HG03520 (cell line): ENCODE results near the gene TMEM131.
A peak's percentile ranks its signal among the peaks of the same experiment; 100 is the strongest.
"Not testable (repeated sequence)": the region's sequence is repeated elsewhere in the genome, so short reads cannot be mapped to it uniquely, and the experiment has no call there.

ENCODE experiments used
- ATAC-seq: cut with Tn5 transposase; IDR thresholded peaks from one replicate; pipeline ENCODE4 v1.9.1; 2021; ENCODE audit warnings: mild to moderate bottlenecking, moderate library complexity; ENCODE audit not compliant: unreplicated experiment

The TMEM131 gene

DNA sequence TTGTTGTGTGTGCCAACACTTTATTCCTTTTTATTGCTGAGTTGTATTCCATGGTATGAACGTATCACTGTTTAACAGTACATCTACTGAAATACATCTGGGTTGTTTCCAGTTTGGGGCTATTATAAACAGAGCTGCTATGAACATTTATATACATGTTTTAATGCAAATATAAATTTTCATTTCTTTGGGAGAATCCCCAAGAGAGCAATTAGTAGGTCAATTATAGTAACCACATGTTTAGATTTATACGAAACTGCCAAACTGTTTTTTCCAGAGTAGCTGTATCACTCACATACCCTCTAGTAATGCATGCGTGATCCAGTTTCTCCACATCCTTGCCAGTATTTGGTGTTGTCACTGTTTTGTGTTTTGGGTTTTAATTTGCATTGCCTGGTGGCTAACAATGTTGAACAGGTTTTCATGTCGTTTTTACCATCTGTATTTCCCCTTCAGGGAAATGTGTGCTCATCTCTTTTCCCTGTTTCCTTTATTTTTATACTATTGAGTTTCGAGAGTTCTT, 81.0 kb downstream of the TMEM131 start:
- no peak for ATAC-seq

DNA sequence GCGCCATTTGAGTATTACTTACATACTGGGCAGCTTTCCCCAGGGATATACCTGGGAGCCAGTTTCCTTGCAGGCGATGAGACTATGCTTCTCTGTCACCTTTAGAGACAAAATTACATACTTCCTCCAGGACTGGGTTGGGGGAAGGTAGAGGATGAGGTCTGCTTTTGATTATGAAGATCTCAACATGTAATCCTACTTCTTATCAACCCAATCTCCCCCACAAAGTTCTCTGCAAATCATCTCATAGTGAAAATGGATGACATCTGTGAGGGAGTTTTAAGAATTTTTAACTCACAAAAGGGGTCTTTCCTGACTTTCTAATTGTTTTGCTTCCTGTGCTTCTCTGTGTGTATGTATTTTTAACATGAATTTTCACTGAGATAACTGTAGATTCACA, 81.9 kb downstream of the TMEM131 start:
- ATAC-seq = no peak

DNA sequence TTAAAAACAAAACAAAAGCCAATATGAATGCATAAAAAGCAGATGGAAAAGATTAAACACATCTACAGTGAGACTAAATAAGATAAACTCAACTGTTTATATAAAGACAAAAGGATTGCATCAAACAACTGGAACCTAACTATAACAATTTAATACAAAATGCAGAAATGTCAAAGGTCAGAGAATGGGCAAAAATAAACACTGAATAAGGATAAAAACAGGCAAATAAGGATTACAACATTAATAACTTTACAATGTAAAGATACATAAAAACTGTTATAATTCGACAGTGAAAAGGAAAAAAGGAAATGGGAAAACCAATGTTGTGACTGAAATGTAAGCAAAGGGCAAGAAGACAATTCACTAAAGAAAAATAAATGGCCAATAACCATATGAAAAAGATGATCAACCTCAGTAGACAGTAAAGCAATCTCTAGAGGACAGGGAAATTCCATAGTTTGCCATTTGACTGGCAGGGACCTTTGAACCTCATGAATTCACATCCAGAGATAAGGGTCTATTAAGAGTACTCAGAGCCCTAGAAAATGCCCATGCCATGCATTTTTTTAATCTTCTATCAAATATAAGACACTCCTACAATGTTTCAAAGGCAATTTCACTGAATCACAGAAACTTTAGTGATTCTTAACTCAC, 83.7 kb downstream of the TMEM131 start:
- no peak for ATAC-seq

DNA sequence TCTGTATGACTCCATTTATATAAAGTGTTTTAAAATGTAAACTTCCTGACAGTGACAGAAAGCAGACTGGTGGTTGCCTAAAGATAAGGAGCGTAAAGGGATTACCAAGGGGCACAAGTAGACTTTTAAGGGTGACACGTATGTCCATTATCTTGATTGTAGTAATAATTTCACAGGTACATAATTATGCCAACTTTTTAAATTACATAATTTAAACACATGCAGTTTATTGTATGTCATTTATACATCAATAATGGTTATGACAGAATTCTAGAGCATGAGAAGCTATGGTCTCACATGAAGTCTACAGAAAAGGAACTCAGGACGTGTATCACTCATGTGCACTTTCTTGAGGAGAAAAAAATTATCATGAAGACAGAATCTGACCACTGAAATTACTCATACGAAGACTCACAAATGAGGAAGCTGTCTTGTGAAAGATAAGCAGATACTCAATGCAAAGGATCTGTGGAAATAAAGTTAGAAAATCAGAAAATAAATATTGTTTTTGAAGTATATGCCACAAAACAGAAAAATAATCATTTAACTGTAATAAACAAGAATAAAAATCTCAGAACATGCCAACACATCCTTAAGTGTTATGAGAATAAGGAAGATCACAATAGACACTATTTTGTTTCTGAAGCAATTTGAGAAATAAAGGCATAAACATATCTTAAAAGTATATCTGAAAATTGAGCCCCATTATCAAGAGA, 84.4 kb downstream of the TMEM131 start:
- ATAC-seq = peak; percentile 66

DNA sequence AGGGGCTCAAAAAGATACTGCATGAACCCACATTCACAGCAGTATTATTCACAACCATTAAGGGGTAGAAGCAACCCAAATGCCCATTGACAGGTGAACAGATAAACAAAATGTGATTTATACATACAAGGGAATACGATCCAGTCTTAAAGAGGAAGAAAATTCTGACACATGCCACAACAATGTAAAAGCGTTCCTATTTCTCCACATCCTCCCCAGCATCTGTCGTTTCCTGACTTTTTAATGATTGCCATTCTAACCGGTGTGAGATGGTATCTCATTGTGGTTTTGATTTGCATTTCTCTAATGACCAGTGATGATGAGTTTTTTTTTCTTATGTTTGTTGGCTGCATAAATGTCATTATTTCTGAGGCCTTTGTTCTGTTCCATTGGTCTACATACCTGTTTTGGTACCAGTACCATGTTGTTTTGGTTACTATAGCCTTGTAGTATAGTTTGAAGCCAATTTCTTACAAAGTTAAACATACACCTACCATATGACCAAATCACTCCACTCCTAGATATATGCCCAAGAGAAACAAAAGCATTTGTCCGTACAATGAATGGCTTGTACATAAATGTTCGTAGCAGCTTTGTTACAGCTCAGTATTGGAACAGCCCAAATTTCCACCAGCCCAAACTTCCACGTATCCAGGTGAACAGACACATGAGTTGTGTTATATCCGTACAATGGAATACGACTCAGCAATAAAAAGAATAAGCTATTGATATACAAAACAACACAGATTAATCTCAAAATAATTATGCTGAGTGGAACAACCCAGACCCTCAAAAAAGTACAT, 85.1 kb downstream of the TMEM131 start:
- no peak for ATAC-seq

DNA sequence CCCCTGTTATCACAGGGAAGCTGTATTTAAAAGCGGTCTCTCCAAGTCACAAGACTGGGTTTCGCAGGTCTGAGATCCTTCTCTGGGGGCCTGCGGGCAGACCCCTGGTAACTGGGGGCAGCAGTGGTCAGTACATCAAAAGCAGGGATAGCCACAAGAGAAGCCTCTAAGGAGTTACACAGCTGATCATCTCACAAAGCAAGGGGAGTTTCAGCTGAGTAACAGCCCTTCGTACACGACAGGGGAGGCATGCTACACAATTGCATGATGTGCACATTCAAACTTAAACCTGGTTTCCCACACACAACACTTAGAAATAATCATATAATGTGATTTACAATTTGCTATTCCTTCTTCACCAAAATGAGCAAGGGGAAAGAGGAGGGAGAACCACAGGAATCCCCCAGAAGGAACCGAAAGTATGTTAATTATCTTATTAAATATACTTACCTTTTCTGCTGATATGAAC, 87.5 kb downstream of the TMEM131 start:
- no peak for ATAC-seq

DNA sequence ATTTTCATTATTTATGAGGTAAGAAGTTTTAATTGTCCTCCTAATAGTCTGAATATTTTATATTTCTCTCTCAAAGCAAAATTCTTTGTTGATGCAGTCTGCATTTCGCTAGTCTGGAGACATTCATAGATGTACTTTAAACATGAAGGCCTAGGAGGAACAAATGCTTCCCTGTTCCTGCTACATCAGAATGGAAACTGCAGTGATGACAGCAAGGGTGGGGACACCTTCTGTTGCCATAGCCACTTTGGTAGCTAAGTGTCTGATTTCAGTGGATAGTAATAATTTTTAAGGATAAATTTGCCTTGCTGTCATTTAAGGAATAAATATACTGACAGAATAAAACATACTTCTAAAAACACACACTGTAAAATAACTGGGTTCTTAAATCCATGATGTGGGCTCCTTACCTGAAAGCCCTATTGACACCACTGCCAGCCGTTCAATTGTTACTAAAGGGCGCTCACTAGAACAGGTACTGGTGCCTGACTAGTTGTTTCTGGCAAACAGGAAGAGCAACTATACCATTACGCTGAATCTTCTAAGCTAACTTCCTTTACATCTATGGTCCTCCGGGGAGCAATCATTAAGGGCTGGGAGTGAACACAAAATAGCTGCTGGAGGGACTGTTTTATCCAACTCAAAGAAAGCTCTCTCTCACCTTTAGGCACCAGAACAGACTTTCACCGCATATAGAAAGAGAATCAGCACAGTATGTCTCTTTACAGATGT, 88.2 kb downstream of the TMEM131 start:
- no peak for ATAC-seq

DNA sequence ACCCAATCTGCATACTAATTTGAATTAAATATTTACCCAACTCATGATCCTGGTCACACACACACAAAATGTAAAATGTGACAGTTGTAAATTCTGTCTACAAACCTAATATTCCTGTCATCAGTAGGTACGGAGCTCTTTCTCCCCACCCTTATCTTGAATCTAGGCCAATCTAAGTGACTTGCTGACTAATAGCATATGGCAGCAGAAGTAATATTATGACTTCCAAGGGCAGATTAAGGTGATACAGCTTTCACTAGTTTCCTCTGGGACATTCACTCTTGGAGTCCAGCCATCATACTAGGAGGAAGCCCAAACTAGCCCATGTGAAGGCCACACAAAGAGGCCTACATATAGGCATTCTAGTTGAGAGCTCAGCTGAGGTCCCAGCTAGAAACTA, 89.4 kb downstream of the TMEM131 start:
- no peak for ATAC-seq

DNA sequence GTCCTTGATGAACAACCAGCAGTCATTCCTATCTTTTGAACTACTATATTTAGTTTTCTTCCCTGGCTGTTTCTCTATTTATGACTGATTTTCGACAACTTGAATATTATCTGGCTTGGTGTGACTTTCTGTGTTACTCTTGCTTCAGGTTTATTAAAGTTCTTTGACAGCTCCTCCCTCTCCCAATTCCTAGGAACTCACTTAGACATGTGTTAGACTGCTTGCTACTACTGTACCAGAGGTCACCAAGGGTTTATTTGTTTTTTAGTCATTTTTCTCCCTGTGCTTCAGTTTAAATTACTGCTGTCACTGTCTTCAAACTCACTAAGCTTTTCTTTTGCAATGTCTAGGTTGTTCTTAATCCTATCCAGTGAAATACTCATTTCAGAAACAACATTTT, 90.5 kb downstream of the TMEM131 start:
- ATAC-seq = no peak

DNA sequence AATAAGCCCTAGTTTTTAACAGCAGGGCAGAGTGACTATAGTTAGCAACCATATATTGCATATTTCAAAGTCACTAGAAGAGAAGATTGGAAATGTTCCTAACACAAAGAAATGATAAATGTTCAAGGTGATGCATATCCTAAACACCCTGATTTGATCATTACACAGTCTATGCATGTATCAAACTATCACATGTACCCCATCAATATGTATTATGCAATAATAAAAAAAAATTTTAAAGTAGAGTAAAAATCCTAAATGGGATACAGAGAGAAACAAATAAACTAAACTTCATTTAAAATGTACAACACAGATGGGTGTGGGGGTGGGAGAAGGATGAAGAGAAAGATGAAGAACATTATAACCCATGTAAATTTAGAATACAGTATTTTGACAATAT, 93.9 kb downstream of the TMEM131 start:
- ATAC-seq = no peak

DNA sequence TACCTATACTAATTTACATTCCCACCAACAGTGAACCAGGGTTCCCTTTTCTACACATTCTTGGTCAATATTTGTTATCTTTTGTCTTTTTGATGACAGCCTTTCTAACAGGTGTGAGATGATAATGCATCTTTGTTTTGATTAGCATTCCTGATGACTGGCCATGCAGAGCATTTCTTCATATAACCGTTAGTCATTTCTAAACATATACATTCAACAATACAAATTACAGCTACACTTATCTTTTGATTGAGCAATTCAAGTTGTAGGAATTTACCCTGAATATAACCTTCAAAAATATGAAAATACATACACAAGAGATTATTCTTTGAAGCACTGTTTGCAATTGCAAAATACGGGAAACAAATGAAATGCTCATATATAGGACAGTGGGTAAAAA, 94.9 kb downstream of the TMEM131 start:
- ATAC-seq = no peak

DNA sequence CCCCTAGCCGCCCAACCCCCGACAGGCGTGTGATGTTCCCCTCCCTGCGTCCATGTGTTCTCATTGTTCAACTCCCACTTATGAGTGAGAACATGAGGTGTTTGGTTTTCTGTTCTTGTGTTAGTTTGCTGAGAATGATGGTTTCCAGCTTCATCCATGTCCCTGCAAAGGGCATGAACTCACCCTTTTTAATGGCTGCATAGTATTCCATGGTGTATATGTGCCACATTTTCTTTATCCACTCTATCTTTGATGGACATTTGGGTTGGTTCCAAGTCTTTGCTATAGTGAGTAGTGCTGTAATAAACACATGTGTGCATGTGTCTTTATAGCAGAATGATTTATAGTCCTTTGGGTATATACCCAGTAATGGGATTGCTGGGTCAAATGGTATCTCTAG, 102.7 kb downstream of the TMEM131 start:
- ATAC-seq = not testable (repeated sequence)

DNA sequence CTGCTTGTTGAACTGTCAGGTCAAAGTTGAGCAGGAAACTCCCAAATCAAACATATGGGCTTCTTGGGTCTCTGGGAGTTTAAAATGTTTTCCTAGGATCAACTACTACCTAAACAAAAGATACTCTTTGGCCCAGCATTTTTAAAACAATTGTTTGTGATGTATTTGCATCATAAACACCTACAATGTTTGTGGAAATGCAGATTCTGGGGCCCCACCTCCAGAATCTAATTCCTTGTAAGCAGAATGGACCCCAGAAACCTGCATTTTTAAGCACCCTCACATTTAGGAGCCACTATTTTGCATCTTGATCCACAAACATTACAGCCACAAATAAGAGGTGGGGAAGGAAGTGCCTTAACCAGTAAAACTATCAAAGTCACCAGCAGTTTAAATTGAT, 104.1 kb downstream of the TMEM131 start:
- no peak for ATAC-seq

DNA sequence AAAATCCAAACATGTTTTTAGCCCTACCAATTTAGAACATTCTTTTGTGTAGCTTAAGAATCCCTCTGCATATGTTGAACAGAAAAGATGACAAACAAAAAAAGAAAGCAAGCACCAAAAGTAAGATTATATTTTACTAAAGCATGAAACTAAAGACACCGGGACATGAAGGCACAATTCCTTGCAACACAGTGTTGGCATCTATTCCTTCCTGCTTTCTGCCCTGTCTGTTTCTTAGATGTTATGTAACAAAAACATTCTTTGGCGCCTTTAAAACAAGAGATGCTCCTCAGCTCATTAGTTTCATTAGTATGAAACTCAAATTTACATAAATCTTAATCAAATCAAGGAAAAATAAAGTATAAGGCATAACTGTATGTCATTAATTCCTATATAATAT, 106.6 kb downstream of the TMEM131 start:
- no peak for ATAC-seq

DNA sequence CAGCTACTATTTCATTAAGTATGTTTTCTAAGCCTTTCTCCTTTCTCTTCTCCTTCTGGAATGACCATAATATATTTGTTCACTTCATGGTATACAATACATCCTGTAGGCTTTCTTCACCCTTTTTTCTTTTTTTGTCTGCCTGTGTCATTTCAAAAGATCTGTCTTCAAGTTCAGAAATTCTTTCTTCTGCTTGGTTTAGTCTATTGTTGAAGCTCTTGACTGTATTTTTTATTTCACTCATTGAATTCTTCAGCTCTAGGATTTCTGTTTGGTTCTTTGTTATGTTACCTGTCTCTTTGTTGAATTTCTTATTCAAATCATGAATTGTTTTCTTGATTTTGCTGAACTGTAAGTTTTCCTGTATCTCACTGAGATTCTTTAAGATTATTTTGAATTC, 109.9 kb downstream of the TMEM131 start:
- ATAC-seq = no peak

DNA sequence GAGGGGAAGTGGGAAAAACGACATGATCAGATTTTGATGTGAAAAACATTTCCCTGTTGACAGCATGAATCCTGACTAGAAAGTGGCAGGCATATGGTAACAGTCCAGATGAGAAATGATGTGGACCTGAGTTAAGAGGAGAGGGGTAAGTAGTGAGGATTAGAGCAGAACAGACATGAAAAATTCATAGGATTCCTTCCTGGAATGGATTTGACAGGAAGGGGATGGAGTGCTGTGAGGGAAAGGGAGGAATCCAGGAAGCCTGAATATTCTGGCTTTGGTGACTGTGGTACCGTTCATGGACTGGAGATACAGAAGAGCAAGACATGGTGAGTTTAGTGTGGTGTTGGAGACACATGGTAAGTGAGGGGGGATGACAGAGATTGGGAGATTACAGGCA, 115.4 kb downstream of the TMEM131 start:
- no peak for ATAC-seq

DNA sequence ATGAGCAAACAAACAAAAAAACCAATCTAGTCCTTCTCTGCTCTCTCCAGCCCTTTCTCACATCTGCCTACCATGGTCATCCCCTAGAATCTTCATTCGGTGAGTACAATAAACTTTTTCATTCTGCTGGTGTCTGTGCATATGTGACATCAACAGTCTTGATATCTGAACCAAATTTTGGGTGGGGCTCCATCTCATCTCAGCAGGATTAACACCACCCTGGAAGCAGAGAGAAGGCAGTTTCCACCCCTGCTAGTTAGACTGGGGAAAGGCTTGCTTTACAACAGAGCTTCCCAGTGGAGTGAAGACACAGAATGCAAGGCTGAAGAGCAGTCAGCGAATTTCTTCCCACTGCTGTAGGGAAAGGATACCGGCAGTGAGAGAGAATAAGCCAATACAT, 116.9 kb downstream of the TMEM131 start:
- no peak for ATAC-seq

DNA sequence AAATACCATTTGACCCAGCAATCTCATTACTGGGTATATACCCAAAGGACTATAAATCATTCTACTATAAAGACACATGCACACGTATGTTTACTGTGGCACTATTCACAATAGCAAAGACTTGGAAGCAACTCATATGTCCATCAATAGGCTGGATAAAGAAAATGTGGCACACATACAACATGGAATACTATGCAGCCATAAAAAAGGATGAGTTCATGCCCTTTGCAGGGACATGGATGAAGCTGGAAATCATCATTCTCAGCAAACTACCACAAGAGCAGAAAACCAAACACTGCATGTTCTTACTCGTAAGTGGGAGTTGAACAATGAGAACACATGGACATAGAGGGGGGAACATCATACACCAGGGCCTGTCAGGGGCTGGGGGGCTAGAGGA, 117.4 kb downstream of the TMEM131 start:
- ATAC-seq = not testable (repeated sequence)

DNA sequence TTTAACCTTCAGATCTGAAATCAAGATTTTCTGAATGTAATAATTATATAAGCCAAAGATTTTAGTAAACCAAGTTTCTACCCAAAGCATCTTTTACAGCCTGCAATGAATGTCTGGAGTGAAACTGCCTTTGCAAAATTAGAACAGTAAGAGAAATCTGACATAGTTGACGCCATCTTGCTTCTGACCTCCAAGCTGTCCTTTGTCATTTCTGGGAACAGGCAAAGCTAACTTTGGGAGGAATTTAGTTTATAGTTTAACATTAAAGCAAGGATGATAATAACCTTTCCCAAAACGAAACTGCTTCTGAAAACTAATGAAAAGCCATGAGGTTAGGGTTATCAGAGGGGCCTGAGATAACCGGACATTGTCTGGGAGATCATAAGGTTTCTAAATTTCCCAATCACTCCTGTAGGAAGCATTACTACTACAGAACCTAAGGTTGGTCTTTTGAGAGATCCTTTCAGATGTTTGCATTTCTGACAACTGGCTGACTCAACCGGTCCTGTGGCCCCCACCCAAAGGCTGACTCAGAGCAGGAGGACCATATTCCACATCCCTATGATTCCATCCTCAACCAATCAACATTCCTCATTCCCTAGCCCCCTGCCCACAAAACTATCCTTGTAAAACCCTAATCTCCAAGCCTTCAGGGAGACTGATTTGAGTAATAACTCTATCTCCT, 124.5 kb downstream of the TMEM131 start:
- ATAC-seq = no peak

DNA sequence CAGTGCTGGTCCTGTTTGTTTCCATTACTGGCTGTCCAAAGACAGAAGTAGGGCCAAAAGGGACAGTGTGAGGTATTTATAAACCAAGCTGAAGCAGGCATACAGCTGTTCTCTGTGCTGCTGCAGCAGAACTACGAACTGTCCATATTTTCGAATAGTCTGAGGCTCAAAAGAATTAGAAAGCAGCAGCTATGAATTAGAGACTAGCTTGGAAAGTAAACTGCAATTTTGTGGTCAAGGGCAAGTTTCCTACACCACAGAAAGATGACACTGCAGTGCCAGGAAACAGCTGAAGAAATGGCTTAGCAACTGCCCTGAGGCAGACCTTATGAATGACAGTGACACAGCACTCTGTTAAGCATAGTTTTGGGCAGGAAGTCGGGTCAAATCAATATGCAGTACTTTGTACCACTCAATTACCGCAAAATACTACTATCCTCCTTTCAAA, 125.3 kb downstream of the TMEM131 start:
- peak; percentile 98 for ATAC-seq
